K562 (cell line): ENCODE results near the gene TUBD1. TPM values are rescaled to one million over a fixed set of nuclear protein-coding genes. Genes with fewer than 3 reads are reported as not detected.
A peak's percentile ranks its signal among the peaks of the same experiment; 100 is the strongest.

ENCODE experiments used
- ADNP ChIP-seq: fragments of 200-800 bp; sonication (Bioruptor generic); IDR thresholded peaks from 2 replicates; pipeline ENCODE4 v1.6.1; 2016; ENCODE audit warnings: missing genetic modification characterization, missing compliant biosample characterization
- ERF ChIP-seq: fragments of 450-650 bp; formaldehyde crosslinking; IDR thresholded peaks from 2 replicates; pipeline ENCODE4 v1.4.0; 2020; ENCODE audit warnings: mild to moderate bottlenecking, mixed read lengths
- ESRRA ChIP-seq: fragments of 450-650 bp; IDR thresholded peaks from 2 replicates; pipeline ENCODE4 v1.6.1; 2014; ENCODE audit warnings: low read depth, mild to moderate bottlenecking, moderate library complexity, borderline replicate concordance
- ETS2 ChIP-seq: IDR thresholded peaks from 2 replicates; pipeline ENCODE4 v1.6.1; 2016; ENCODE audit warnings: borderline replicate concordance, missing genetic modification characterization, mild to moderate bottlenecking, moderate library complexity, missing compliant biosample characterization; ENCODE audit not compliant: poor library complexity, severe bottlenecking
- GATA2 ChIP-seq: sonication (generic); formaldehyde crosslinking; IDR thresholded peaks from 2 replicates; pipeline ENCODE4 v1.4.0; 2020; ENCODE audit warnings: mild to moderate bottlenecking, missing genetic modification reagents
- KLF6 ChIP-seq: fragments of 250-450 bp; sonication (Bioruptor Pico); IDR thresholded peaks from 2 replicates; pipeline ENCODE4 v1.4.0; 2020; ENCODE audit warnings: mild to moderate bottlenecking, moderate library complexity, borderline replicate concordance
- NR2C1 ChIP-seq, 2 experiments: fragments of 450-650 bp; IDR thresholded peaks; 2 replicates each; pipeline ENCODE4 v1.6.1; 2017; ENCODE audit warnings: mild to moderate bottlenecking in 2 of 2, antibody characterized with exemption in 1 of 2, inconsistent platforms in 1 of 2, missing compliant biosample characterization in 1 of 2, missing genetic modification characterization in 1 of 2
- SIN3B ChIP-seq: fragments of 450-650 bp; IDR thresholded peaks from 2 replicates; pipeline ENCODE4 v1.6.1; 2017; ENCODE audit warnings: low read depth, mild to moderate bottlenecking, moderate library complexity
- ZC3H11A ChIP-seq: IDR thresholded peaks from 2 replicates; pipeline ENCODE4 v1.6.1; 2012; ENCODE audit warnings: low read depth, low read length, improper control_type of control experiment
- ZNF239 ChIP-seq: fragments of 250-450 bp; sonication (Bioruptor Pico); IDR thresholded peaks from 2 replicates; pipeline ENCODE4 v1.4.0; 2020; ENCODE audit warnings: mild to moderate bottlenecking
- polyA plus RNA-seq, 8 experiments: library from polyadenylated mRNA; depleted of rRNA in 4 of 8; stranded (reverse) in 5 of 8; unstranded in 3 of 8; fragments of >200 nt; fragmentation: Nextera tagmentation in 2 of 8; fragmentation: Illumina TruSeq in 1 of 8; extraction: Ambion mirVana in 2 of 8; extraction: Trizol in 1 of 8; gene quantifications; 2 replicates each; pipeline versions ENCODE4 v1.2.1 to v1.2.3, GENCODE V29; 2011 to 2014; ENCODE audit warnings: inconsistent platforms in 1 of 8, missing spikeins in 1 of 8
- total RNA-seq, 7 experiments: library from RNA; depleted of rRNA in 6 of 7; stranded (reverse); fragments of >200 nt in 6 of 7; fragmentation: Illumina TruSeq in 2 of 7; extraction: Trizol in 2 of 7; gene quantifications; 2 replicates each; pipeline versions ENCODE4 v1.2.1 to v1.2.3, GENCODE V29; 2011 to 2021; ENCODE audit warnings: low replicate concordance in 1 of 7
- TF ChIP-seq, protein P1 (sequence below): fragments of 450-650 bp; IDR thresholded peaks from 2 replicates; pipeline ENCODE4 v1.6.1; 2016; ENCODE audit warnings: low read depth
- TF ChIP-seq, protein P2 (sequence below), 2 experiments: fragments of 450-650 bp; IDR thresholded peaks; 2 replicates each; pipeline ENCODE4 v1.6.1; 2018; ENCODE audit warnings: mild to moderate bottlenecking in 2 of 2, low read depth in 1 of 2; ENCODE audit not compliant: partially characterized antibody in 2 of 2
- TF ChIP-seq, protein P3 (sequence below): sonication (generic); formaldehyde crosslinking; IDR thresholded peaks from 2 replicates; pipeline ENCODE4 v1.8.0; 2022; ENCODE audit warnings: missing genetic modification reagents, mild to moderate bottlenecking, borderline replicate concordance

The TUBD1 gene
- total and polyA plus RNA-seq, 9 of the 15 experiments (the other 6 are each of a cell fraction or from before 2014, with no cell fraction given): 10.8 to 35.3 (median 17.9) TPM

DNA sequence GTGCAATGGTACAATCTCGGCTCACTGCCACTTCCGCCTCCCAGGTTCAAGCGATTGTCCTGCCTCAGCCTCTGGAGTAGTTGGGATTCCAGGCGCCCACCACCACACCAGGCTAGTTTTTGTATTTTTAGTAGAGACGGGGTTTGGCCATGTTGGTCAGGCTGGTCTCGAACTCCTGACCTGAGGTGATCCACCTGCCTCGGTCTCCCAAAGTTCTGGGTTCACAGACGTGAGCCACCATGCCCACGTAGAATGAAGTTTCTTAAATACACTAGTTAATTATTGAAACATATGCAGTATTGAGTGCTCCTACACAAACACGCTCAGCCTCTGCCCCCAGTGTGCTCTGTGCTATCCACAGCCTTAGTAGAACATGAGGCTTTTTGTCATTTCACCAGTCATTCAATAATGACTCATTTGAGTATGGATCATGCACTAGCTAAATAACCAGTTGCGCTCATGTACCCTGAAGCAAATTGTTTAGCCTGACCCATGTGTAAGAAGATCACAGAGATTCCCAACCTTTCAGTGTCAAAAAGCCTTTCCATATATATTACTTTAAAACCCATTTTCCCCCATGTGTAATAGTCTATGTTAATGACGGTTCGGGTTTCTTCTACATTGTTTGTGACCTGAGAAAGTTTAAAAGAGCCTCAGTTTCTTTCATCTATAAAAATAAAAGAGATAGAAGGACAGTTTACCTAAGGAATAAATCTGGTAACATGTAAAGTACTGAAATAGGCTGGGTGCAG, 49.7 kb downstream of the TUBD1 start (continued):
- TF ChIP-seq, protein P1, sequence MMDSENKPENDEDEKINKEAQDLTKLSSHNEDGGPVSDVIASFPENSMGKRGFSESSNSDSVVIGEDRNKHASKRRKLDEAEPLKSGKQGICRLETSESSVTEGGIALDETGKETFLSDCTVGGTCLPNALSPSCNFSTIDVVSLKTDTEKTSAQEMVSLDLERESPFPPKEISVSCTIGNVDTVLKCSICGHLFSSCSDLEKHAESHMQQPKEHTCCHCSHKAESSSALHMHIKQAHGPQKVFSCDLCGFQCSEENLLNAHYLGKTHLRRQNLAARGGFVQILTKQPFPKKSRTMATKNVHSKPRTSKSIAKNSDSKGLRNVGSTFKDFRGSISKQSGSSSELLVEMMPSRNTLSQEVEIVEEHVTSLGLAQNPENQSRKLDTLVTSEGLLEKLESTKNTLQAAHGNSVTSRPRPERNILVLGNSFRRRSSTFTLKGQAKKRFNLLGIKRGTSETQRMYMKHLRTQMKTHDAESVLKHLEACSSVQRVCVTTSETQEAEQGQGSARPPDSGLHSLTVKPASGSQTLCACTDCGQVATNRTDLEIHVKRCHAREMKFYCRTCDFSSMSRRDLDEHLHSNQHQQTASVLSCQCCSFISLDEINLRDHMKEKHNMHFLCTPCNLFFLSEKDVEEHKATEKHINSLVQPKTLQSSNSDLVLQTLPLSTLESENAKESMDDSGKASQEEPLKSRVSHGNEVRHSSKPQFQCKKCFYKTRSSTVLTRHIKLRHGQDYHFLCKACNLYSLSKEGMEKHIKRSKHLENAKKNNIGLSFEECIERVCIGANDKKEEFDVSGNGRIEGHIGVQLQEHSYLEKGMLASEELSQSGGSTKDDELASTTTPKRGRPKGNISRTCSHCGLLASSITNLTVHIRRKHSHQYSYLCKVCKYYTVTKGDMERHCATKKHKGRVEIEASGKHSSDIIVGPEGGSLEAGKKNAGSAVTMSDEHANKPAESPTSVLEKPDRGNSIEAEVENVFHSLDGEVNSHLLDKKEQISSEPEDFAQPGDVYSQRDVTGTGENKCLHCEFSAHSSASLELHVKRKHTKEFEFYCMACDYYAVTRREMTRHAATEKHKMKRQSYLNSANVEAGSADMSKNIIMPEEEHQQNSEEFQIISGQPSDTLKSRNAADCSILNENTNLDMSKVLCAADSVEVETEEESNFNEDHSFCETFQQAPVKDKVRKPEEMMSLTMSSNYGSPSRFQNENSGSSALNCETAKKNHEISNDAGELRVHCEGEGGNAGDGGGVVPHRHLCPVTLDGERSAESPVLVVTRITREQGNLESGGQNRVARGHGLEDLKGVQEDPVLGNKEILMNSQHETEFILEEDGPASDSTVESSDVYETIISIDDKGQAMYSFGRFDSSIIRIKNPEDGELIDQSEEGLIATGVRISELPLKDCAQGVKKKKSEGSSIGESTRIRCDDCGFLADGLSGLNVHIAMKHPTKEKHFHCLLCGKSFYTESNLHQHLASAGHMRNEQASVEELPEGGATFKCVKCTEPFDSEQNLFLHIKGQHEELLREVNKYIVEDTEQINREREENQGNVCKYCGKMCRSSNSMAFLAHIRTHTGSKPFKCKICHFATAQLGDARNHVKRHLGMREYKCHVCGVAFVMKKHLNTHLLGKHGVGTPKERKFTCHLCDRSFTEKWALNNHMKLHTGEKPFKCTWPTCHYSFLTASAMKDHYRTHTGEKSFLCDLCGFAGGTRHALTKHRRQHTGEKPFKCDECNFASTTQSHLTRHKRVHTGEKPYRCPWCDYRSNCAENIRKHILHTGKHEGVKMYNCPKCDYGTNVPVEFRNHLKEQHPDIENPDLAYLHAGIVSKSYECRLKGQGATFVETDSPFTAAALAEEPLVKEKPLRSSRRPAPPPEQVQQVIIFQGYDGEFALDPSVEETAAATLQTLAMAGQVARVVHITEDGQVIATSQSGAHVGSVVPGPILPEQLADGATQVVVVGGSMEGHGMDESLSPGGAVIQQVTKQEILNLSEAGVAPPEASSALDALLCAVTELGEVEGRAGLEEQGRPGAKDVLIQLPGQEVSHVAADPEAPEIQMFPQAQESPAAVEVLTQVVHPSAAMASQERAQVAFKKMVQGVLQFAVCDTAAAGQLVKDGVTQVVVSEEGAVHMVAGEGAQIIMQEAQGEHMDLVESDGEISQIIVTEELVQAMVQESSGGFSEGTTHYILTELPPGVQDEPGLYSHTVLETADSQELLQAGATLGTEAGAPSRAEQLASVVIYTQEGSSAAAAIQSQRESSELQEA: no peak
- TF ChIP-seq ERF (CRISPR knock-in tag) (peak; percentile 98), ADNP (tag) (peak; percentile 58; the same call in 1 of the 2 replicates), SIN3B (no peak), NR2C1 (IDR thresholded peaks at IDR 0.05) (0 out of 2 replicates have a peak, but pooled peaks have one; percentile 1), NR2C1 (tag; IDR thresholded peaks at IDR 0.05) (no peak; the same call in none of the 2 replicates), ESRRA (no peak; the same call in 1 of the 2 replicates), ZNF239 (CRISPR knock-in tag) (no peak), ETS2 (tag) (no peak), KLF6 (CRISPR knock-in tag) (no peak), ZC3H11A (no peak), GATA2 (CRISPR knock-in tag) (no peak; the same call in 1 of the 2 replicates)
- TF ChIP-seq, protein P2, sequence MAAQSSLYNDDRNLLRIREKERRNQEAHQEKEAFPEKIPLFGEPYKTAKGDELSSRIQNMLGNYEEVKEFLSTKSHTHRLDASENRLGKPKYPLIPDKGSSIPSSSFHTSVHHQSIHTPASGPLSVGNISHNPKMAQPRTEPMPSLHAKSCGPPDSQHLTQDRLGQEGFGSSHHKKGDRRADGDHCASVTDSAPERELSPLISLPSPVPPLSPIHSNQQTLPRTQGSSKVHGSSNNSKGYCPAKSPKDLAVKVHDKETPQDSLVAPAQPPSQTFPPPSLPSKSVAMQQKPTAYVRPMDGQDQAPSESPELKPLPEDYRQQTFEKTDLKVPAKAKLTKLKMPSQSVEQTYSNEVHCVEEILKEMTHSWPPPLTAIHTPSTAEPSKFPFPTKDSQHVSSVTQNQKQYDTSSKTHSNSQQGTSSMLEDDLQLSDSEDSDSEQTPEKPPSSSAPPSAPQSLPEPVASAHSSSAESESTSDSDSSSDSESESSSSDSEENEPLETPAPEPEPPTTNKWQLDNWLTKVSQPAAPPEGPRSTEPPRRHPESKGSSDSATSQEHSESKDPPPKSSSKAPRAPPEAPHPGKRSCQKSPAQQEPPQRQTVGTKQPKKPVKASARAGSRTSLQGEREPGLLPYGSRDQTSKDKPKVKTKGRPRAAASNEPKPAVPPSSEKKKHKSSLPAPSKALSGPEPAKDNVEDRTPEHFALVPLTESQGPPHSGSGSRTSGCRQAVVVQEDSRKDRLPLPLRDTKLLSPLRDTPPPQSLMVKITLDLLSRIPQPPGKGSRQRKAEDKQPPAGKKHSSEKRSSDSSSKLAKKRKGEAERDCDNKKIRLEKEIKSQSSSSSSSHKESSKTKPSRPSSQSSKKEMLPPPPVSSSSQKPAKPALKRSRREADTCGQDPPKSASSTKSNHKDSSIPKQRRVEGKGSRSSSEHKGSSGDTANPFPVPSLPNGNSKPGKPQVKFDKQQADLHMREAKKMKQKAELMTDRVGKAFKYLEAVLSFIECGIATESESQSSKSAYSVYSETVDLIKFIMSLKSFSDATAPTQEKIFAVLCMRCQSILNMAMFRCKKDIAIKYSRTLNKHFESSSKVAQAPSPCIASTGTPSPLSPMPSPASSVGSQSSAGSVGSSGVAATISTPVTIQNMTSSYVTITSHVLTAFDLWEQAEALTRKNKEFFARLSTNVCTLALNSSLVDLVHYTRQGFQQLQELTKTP (IDR thresholded peaks at IDR 0.05; ENCODE audit: low read depth in 1 of 2, partially characterized antibody in 2 of 2): peak in 1 of 2 experiments; percentile 1
- TF ChIP-seq, protein P3, sequence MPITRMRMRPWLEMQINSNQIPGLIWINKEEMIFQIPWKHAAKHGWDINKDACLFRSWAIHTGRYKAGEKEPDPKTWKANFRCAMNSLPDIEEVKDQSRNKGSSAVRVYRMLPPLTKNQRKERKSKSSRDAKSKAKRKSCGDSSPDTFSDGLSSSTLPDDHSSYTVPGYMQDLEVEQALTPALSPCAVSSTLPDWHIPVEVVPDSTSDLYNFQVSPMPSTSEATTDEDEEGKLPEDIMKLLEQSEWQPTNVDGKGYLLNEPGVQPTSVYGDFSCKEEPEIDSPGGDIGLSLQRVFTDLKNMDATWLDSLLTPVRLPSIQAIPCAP: no peak
